ENCODE data around the gene MYL6.
A peak's percentile ranks its signal among the peaks of the same experiment; 100 is the strongest.

Gene MYL6

DNA sequence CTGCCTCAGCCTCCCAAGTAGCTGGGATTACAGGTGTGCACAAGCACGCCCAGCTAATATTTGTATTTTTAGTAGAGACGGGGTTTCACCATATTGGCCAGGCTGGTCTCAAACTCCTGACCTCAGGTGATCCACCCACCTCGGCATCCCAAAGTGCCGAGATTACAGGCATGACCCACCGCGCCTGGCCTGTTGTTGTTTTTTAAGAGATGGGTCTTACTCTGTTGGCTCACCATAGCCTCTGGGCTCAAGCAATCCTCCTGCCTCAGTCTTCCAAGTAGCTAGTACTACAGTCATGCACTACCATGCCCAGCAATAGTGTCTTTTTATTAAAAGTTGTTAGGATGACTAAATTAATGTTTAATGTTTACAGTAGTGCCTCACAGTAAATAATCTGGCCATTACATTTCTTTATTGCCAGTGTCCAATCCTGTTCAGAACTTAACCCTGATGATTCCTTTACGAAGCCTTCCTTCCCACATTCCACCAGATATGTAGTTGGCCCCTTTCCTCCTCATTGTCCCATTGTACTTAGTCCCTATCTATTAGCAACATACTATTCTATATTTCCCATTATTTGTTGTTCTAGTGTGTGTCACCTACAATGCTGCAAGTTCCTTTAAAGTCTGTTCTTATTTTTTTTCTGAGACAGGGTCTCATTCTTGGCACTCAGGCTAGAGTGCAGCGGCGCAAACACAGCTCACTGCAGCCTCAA is 39.9 kb downstream of the MYL6 start:
- Histone ChIP-seq H3K27me3 (no peaks in the 10 kb centered on the region), H3K4me2 (no peak overlapping the region), H3K27ac (no peak overlapping the region), H3K9ac (no peak overlapping the region), H3K9me3 (replicated peaks in 1 of 11) (no peaks in the 10 kb centered on the region), H3K4me3 (no peak overlapping the region), H3K36me3 (no peaks in the 10 kb centered on the region; a peak in 1 of 22 replicates), H3K4me1 (no peaks in the 10 kb centered on the region), H4K20me1 (no peaks in the 10 kb centered on the region)
- no peak for TF ChIP-seq Cebpa-rat (IDR thresholded peaks at IDR 0.05)

DNA sequence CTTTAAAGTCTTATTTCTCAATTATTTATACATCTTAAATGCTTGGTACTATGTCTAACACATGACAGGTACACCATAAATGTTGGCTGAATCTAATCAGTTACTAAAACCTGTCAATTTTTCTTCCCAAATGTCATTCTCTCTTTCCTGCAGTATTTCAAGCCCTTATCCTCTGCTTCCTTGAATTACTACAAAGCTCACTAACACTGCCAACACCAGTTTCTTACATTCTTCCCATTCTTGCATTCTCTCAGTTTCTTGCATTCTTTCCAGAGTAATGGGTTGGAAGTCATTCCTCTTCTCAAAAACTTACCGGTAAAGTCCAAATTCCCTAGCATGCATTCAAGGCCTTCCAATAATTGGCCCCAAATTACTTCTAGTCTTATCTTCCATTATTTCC is 40.7 kb downstream of the MYL6 start:
- Histone ChIP-seq H3K9me3 (replicated peaks in 1 of 11) (no peaks in the 10 kb centered on the region), H3K9ac (no peak overlapping the region), H3K4me1 (no peaks in the 10 kb centered on the region), H3K4me3 (no peak overlapping the region), H3K27ac (no peak overlapping the region), H3K27me3 (no peaks in the 10 kb centered on the region), H3K4me2 (no peak overlapping the region), H3K36me3 (peaks cover 0 to 1% (median 0%) of the 10 kb centered on the region in 11 experiments; a peak in 5 of 22 replicates), H4K20me1 (no peaks in the 10 kb centered on the region)
- no peak for TF ChIP-seq Cebpa-rat (IDR thresholded peaks at IDR 0.05)

GRCh38 chr12:56202366-56202765 is 44.2 kb downstream of the MYL6 start:
- Histone ChIP-seq H3K27me3 (no peaks in the 10 kb centered on the region), H3K4me2 (no peak overlapping the region), H3K36me3 (peaks cover 33 to 37% (median 34%) of the 10 kb centered on the region in 11 experiments), H3K27ac (no peak overlapping the region), H3K9me3 (replicated peaks in 1 of 11) (no peaks in the 10 kb centered on the region), H3K4me3 (no peak overlapping the region), H3K4me1 (peaks cover 0 to 11% (median 3%) of the 10 kb centered on the region in 10 experiments; a peak in 9 of 20 replicates), H4K20me1 (peaks cover 0 to 27% (median 0%) of the 10 kb centered on the region in 11 experiments; a peak in 7 of 22 replicates), H3K9ac (no peak overlapping the region)
- no peak for TF ChIP-seq Cebpa-rat (IDR thresholded peaks at IDR 0.05)

- Histone ChIP-seq H3K4me2 (no peak overlapping the region), H3K27me3 (no peaks in the 10 kb centered on the region), H3K27ac (no peak overlapping the region), H3K9me3 (replicated peaks in 1 of 11) (no peaks in the 10 kb centered on the region), H3K4me1 (peaks cover 0 to 11% (median 3%) of the 10 kb centered on the region in 10 experiments; a peak in 9 of 20 replicates), H4K20me1 (peaks cover 0 to 30% (median 0%) of the 10 kb centered on the region in 11 experiments; a peak in 7 of 22 replicates), H3K9ac (no peak overlapping the region), H3K4me3 (no peak overlapping the region), H3K36me3 (peaks cover 38 to 41% (median 39%) of the 10 kb centered on the region in 11 experiments)
- no peak for TF ChIP-seq Cebpa-rat (IDR thresholded peaks at IDR 0.05)
Observed at GRCh38 chr12:56202838-56203237, 44.7 kb downstream of the MYL6 start.

DNA sequence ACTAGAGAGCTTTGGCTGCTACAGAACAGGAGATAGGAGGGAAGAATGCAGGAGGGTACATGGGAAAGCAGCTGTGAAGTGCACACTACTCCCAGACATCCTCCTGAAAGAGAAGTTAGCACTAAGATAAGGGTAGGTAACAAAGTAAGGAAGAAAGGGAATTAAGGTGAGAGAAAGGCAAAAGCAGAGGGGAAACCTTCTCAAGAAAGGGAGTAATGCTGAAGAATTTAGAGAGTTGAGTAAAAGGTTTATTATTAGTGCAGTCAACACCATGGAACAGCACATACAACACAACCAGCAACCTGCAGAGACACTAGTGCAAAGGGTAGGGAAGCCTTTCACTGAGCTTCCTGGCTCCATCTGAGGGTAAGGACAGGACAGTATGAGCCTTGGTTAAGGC is 46.1 kb downstream of the MYL6 start:
- no peak for TF ChIP-seq Cebpa-rat (IDR thresholded peaks at IDR 0.05)
- no peak overlapping the region for H3K4me2 ChIP-seq
- H3K9me3 ChIP-seq (replicated peaks in 1 of 11): no peaks in the 10 kb centered on the region
- no peak overlapping the region; a peak in 1 of 22 replicates for H3K9ac ChIP-seq
- H3K4me1 ChIP-seq: peaks cover 0 to 11% (median 3%) of the 10 kb centered on the region in 10 experiments; a peak in 10 of 20 replicates
- peaks cover 52 to 56% (median 53%) of the 10 kb centered on the region in 11 experiments for H3K36me3 ChIP-seq
- no peak overlapping the region for H3K27ac ChIP-seq
- no peak overlapping the region for H3K4me3 ChIP-seq
- peaks cover 0 to 35% (median 0%) of the 10 kb centered on the region in 11 experiments; a peak in 7 of 22 replicates for H4K20me1 ChIP-seq
- no peaks in the 10 kb centered on the region for H3K27me3 ChIP-seq

- no peaks in the 10 kb centered on the region for H3K27me3 ChIP-seq
- peaks cover 64 to 68% (median 65%) of the 10 kb centered on the region in 11 experiments for H3K36me3 ChIP-seq
- 0 out of 22 replicates have a peak overlapping the region, but pooled peaks of 1 of the 11 experiments have one; percentile 7 for H3K4me2 ChIP-seq
- TF ChIP-seq Cebpa-rat (IDR thresholded peaks at IDR 0.05): no peak
- H3K4me3 ChIP-seq: no peak overlapping the region
- H3K9ac ChIP-seq: peak overlapping the region in 4 of 11 experiments; percentile 6 to 61 (median 51); a peak in 4 of 22 replicates
- peaks cover 0 to 40% (median 0%) of the 10 kb centered on the region in 11 experiments; a peak in 9 of 22 replicates for H4K20me1 ChIP-seq
- peaks cover 0 to 11% (median 3%) of the 10 kb centered on the region in 10 experiments; a peak in 10 of 20 replicates for H3K4me1 ChIP-seq
- H3K9me3 ChIP-seq (replicated peaks in 1 of 11): no peaks in the 10 kb centered on the region
- no peak overlapping the region for H3K27ac ChIP-seq
Observed at GRCh38 chr12:56205445-56205844, 47.3 kb downstream of the MYL6 start.

GRCh38 chr12:56206452-56207166 is 48.5 kb downstream of the MYL6 start:
- Histone ChIP-seq H3K27ac (no peak overlapping the region), H3K36me3 (peaks cover 75 to 79% (median 76%) of the 10 kb centered on the region in 11 experiments), H3K4me3 (no peak overlapping the region), H4K20me1 (peaks cover 0 to 46% (median 0%) of the 10 kb centered on the region in 11 experiments; a peak in 9 of 22 replicates), H3K27me3 (no peaks in the 10 kb centered on the region), H3K9me3 (replicated peaks in 1 of 11) (no peaks in the 10 kb centered on the region), H3K4me2 (no peak overlapping the region), H3K9ac (peak overlapping the region in 1 of 11 experiments; percentile 6; a peak in 1 of 22 replicates), H3K4me1 (peaks cover 0 to 11% (median 3%) of the 10 kb centered on the region in 10 experiments; a peak in 10 of 20 replicates)
- TF ChIP-seq Cebpa-rat (IDR thresholded peaks at IDR 0.05): no peak

- no peak overlapping the region for H3K4me3 ChIP-seq
- H3K9ac ChIP-seq: peak overlapping the region in 6 of 11 experiments; percentile 10 to 49 (median 28); a peak in 4 of 22 replicates
- no peak for TF ChIP-seq Cebpa-rat (IDR thresholded peaks at IDR 0.05)
- peaks cover 0 to 11% (median 3%) of the 10 kb centered on the region in 10 experiments; a peak in 10 of 20 replicates for H3K4me1 ChIP-seq
- H3K27me3 ChIP-seq: no peaks in the 10 kb centered on the region
- no peak overlapping the region for H3K27ac ChIP-seq
- H3K36me3 ChIP-seq: peaks cover 89 to 93% (median 90%) of the 10 kb centered on the region in 11 experiments
- no peaks in the 10 kb centered on the region for H3K9me3 ChIP-seq (replicated peaks in 1 of 11)
- H3K4me2 ChIP-seq: no peak overlapping the region
- H4K20me1 ChIP-seq: peaks cover 0 to 55% (median 4%) of the 10 kb centered on the region in 11 experiments; a peak in 12 of 22 replicates
Observed at GRCh38 chr12:56208006-56208405, 49.8 kb downstream of the MYL6 start.

Data from BLaER1 treated with 17β-estradiol and CSF1 and Interleukin-3, amounts not matched to agents 10 nM and 100 nM (cell line).